Measurements from ENCODE around the gene CCDC39. TPM values are rescaled to one million over a fixed set of nuclear protein-coding genes. Genes with fewer than 3 reads are reported as not detected.

Gene CCDC39
- total RNA-seq, 1 donor from 2014 or later, result not detected

- no peak for DNase-seq (ENCODE audit: low read depth)
- TF ChIP-seq CTCF (conservative IDR thresholded peaks at IDR 0.05; ENCODE audit: low read depth, low read length), result no peak
- no peak overlapping the region for H3K4me3 ChIP-seq (ENCODE audit: low read depth, low read length)
Measured at GRCh38 chr3:180698760-180699270, 19.5 kb upstream of the CCDC39 start.

- no peak overlapping the region for H3K4me3 ChIP-seq (ENCODE audit: low read depth, low read length)
- no peak for DNase-seq (ENCODE audit: low read depth)
- TF ChIP-seq CTCF (conservative IDR thresholded peaks at IDR 0.05; ENCODE audit: low read depth, low read length), result no peak
Measured at GRCh38 chr3:180694321-180694720, 15.0 kb upstream of the CCDC39 start.

GRCh38 chr3:180693656-180694055 lies 14.4 kb upstream of the CCDC39 start:
- TF ChIP-seq CTCF (conservative IDR thresholded peaks at IDR 0.05; ENCODE audit: low read depth, low read length), result no peak
- DNase-seq (ENCODE audit: low read depth), result no peak
- no peak overlapping the region for H3K4me3 ChIP-seq (ENCODE audit: low read depth, low read length)

GRCh38 chr3:180690061-180690460 lies 10.8 kb upstream of the CCDC39 start:
- DNase-seq (ENCODE audit: low read depth), result no peak
- H3K4me3 ChIP-seq (ENCODE audit: low read depth, low read length), result no peak overlapping the region
- no peak for TF ChIP-seq CTCF (conservative IDR thresholded peaks at IDR 0.05; ENCODE audit: low read depth, low read length)

- TF ChIP-seq CTCF (conservative IDR thresholded peaks at IDR 0.05; ENCODE audit: low read depth, low read length), result no peak
- no peak for DNase-seq (ENCODE audit: low read depth)
- no peak overlapping the region for H3K4me3 ChIP-seq (ENCODE audit: low read depth, low read length)
Measured at GRCh38 chr3:180684807-180685206, 5.5 kb upstream of the CCDC39 start.

GRCh38 chr3:180683816-180684215 lies 4.5 kb upstream of the CCDC39 start:
- TF ChIP-seq CTCF (conservative IDR thresholded peaks at IDR 0.05; ENCODE audit: low read depth, low read length), result no peak
- H3K4me3 ChIP-seq (ENCODE audit: low read depth, low read length), result no peak overlapping the region
- DNase-seq (ENCODE audit: low read depth), result no peak

- peak; percentile 20 for DNase-seq (ENCODE audit: low read depth)
- TF ChIP-seq CTCF (conservative IDR thresholded peaks at IDR 0.05; ENCODE audit: low read depth, low read length), result peak; percentile 72
- H3K4me3 ChIP-seq (ENCODE audit: low read depth, low read length), result peak overlapping the region; percentile 76
Measured at GRCh38 chr3:180680097-180680430, 775 bp upstream of the CCDC39 start.

All from epithelial cell of proximal tubule (primary cell).